Urinary bladder (tissue), 4 donors: ENCODE data around the gene CSF3. TPM values are rescaled to one million over a fixed set of nuclear protein-coding genes. Genes with fewer than 3 reads are reported as not detected.

Experiments
- DNase-seq: peaks from one replicate; pipeline ENCODE4 v3.0.0-alpha.2; 2015; ENCODE audit errors: extremely low spot score
- H3K27ac ChIP-seq: one replicate; pipeline ENCODE4 v1.5.1; 2013; ENCODE audit warnings: low read depth, mild to moderate bottlenecking, moderate library complexity
- H3K36me3 ChIP-seq: one replicate; pipeline ENCODE4 v1.6.1; 2013; ENCODE audit warnings: mild to moderate bottlenecking, moderate library complexity; ENCODE audit not compliant: insufficient read depth
- H3K4me1 ChIP-seq: one replicate; pipeline ENCODE4 v1.6.1; 2013; ENCODE audit warnings: mild to moderate bottlenecking, moderate library complexity; ENCODE audit not compliant: insufficient read depth
- H3K4me3 ChIP-seq: one replicate; pipeline ENCODE4 v1.5.1; 2013; ENCODE audit warnings: low read depth, low read length
- WGBS: extraction: QIAGEN DNeasy Blood & Tissue Kit; methylation state at CpG from one replicate; pipeline ENCODE4 v1.1.7; 2013; 5-methylcytosine and 5-hydroxymethylcytosine counted together
- polyA plus RNA-seq: library from polyadenylated mRNA; stranded (reverse); fragments of 200-250 nt; gene quantifications from one replicate; pipeline ENCODE4 v1.2.3, GENCODE V29; 2013
- small RNA-seq: library from RNA; depleted of rRNA; stranded (forward); fragments of <200 nt; gene quantifications from one replicate; pipeline ENCODE3, GENCODE V24; 2014
- total RNA-seq: library from RNA; depleted of rRNA; stranded (reverse); fragments of >200 nt; gene quantifications from one replicate; pipeline ENCODE4 v1.2.3, GENCODE V29; 2014
- donor health status: healthy with polysubstance abuse.
- donor health status: healthy.

Gene CSF3
- total and polyA plus RNA-seq, 2 donors: 2.3 TPM; not detected in 1

GRCh38 chr17:40063901-40064531 is 48.8 kb downstream of the CSF3 start:
- H3K4me3 ChIP-seq: peak overlapping the region; percentile 98
- H3K36me3 ChIP-seq: no peaks in the 10 kb centered on the region
- 12% methylated on average over 10 of the region's 10 CpGs for WGBS
- H3K4me1 ChIP-seq: peaks cover 2% of the 10 kb centered on the region
- H3K27ac ChIP-seq: peak overlapping the region; percentile 85
- no peak for DNase-seq

- 10% methylated on average over 10 of the region's 10 CpGs for WGBS
- peak overlapping the region; percentile 62 for H3K27ac ChIP-seq
- H3K4me1 ChIP-seq: peaks cover 2% of the 10 kb centered on the region
- no peak for DNase-seq
- H3K36me3 ChIP-seq: no peaks in the 10 kb centered on the region
- peak overlapping the region; percentile 98 for H3K4me3 ChIP-seq
Observed at GRCh38 chr17:40064971-40065768, 49.9 kb downstream of the CSF3 start.

GRCh38 chr17:40065769-40066510 is 50.7 kb downstream of the CSF3 start:
- H3K27ac ChIP-seq: peak overlapping the region; percentile 62
- no peaks in the 10 kb centered on the region for H3K36me3 ChIP-seq
- H3K4me1 ChIP-seq: peaks cover 4% of the 10 kb centered on the region
- no peak overlapping the region for H3K4me3 ChIP-seq
- DNase-seq: no peak
- 49% methylated on average over 11 of the region's 11 CpGs for WGBS

Small RNA genes within 50 kb of the gene (small RNA-seq; reads per million reads assigned to genes)
- 654 reads per million, percentile 99 among the genes with 10 or more reads in this experiment for gene SNORD124

Other genes with a start within 250 kb of the CSF3 start
- 1.2 TPM for gene IKZF3, start 151.1 kb upstream of the CSF3 start, total RNA-seq
- gene IKZF3, start 151.1 kb upstream of the CSF3 start, polyA plus RNA-seq: 0.58 TPM
- not detected for gene ZPBP2, start 147.2 kb upstream of the CSF3 start, total RNA-seq
- gene ZPBP2, start 147.2 kb upstream of the CSF3 start, polyA plus RNA-seq: 0.06 TPM
- gene GSDMB, start 96.8 kb upstream of the CSF3 start, total RNA-seq: 14.2 TPM
- 7.8 TPM for gene GSDMB, start 96.8 kb upstream of the CSF3 start, polyA plus RNA-seq
- gene ORMDL3, start 87.8 kb upstream of the CSF3 start, total RNA-seq: 59.8 TPM
- gene ORMDL3, start 87.8 kb upstream of the CSF3 start, polyA plus RNA-seq: 61.9 TPM
- gene LRRC3C, start 87.7 kb upstream of the CSF3 start, total RNA-seq: not detected
- not detected for gene LRRC3C, start 87.7 kb upstream of the CSF3 start, polyA plus RNA-seq
- 0.21 TPM for gene GSDMA, start 52.4 kb upstream of the CSF3 start, total RNA-seq
- 0.41 TPM for gene GSDMA, start 52.4 kb upstream of the CSF3 start, polyA plus RNA-seq
- 36.0 TPM for gene PSMD3, start 34.6 kb upstream of the CSF3 start, total RNA-seq
- gene PSMD3, start 34.6 kb upstream of the CSF3 start, polyA plus RNA-seq: 80.6 TPM
- 45.8 TPM for gene MED24, start 39.0 kb downstream of the CSF3 start, total RNA-seq
- gene MED24, start 39.0 kb downstream of the CSF3 start, polyA plus RNA-seq: 52.4 TPM
- gene THRA, start 47.5 kb downstream of the CSF3 start, total RNA-seq: 35.5 TPM
- gene THRA, start 47.5 kb downstream of the CSF3 start, polyA plus RNA-seq: 76.3 TPM
- gene NR1D1, start 85.1 kb downstream of the CSF3 start, total RNA-seq: 2.0 TPM
- gene NR1D1, start 85.1 kb downstream of the CSF3 start, polyA plus RNA-seq: 18.1 TPM
- gene MSL1, start 106.5 kb downstream of the CSF3 start, total RNA-seq: 81.3 TPM
- 70.9 TPM for gene MSL1, start 106.5 kb downstream of the CSF3 start, polyA plus RNA-seq
- 45.4 TPM for gene CASC3, start 125.1 kb downstream of the CSF3 start, total RNA-seq
- gene CASC3, start 125.1 kb downstream of the CSF3 start, polyA plus RNA-seq: 64.2 TPM
- gene RAPGEFL1, start 162.0 kb downstream of the CSF3 start, total RNA-seq: 8.0 TPM
- 10.9 TPM for gene RAPGEFL1, start 162.0 kb downstream of the CSF3 start, polyA plus RNA-seq
- gene WIPF2, start 203.9 kb downstream of the CSF3 start, total RNA-seq: 10.4 TPM
- 12.0 TPM for gene WIPF2, start 203.9 kb downstream of the CSF3 start, polyA plus RNA-seq